Measurements from ENCODE around the gene CDC14C.

GRCh38 chr7:48959676-48960075 is 35.3 kb downstream of the CDC14C start:
- TF ChIP-seq CTCF (optimal IDR thresholded peaks at IDR 0.05 in 1 of 3, IDR thresholded peaks at IDR 0.05 in 1 of 3, conservative IDR thresholded peaks at IDR 0.05 in 1 of 3; ENCODE audit: extremely low read depth in 1 of 3, insufficient read depth in 2 of 3, low read length in 3 of 3): no peak
- no peak for TF ChIP-seq EZH2 (IDR thresholded peaks at IDR 0.05; ENCODE audit: low read length)

Measured in keratinocyte (primary cell).